ENCODE results near the gene OSBP2.

Gene OSBP2

GRCh38 chr22:30868663-30869385, 174.2 kb downstream of the OSBP2 start:
- DNase-seq (no peak), ATAC-seq (replicated peaks) (no peak)
- Mint-ChIP-seq H3K27me3 (no peaks in the 10 kb centered on the region), H3K4me1 (no peaks in the 10 kb centered on the region), H3K36me3 (no peaks in the 10 kb centered on the region), H3K4me3 (no peak overlapping the region), H3K27ac (no peak overlapping the region), H3K9me3 (no peaks in the 10 kb centered on the region)

- no peak for ATAC-seq (replicated peaks)
- no peaks in the 10 kb centered on the region for H3K4me1 Mint-ChIP-seq
- no peak for DNase-seq
- no peaks in the 10 kb centered on the region for H3K27me3 Mint-ChIP-seq
- H3K27ac Mint-ChIP-seq: no peak overlapping the region
- H3K36me3 Mint-ChIP-seq: no peaks in the 10 kb centered on the region
- no peak overlapping the region for H3K4me3 Mint-ChIP-seq
- no peaks in the 10 kb centered on the region for H3K9me3 Mint-ChIP-seq
Measured at GRCh38 chr22:30869667-30870395, 175.2 kb downstream of the OSBP2 start.

- H3K4me1 Mint-ChIP-seq: no peaks in the 10 kb centered on the region
- H3K27ac Mint-ChIP-seq: no peak overlapping the region
- DNase-seq: no peak
- ATAC-seq (replicated peaks): no peak
- no peaks in the 10 kb centered on the region for H3K27me3 Mint-ChIP-seq
- H3K4me3 Mint-ChIP-seq: no peak overlapping the region
- H3K36me3 Mint-ChIP-seq: no peaks in the 10 kb centered on the region
- no peaks in the 10 kb centered on the region for H3K9me3 Mint-ChIP-seq
Measured at GRCh38 chr22:30870451-30871345, 176.0 kb downstream of the OSBP2 start.

- ATAC-seq (replicated peaks) (no peak), DNase-seq (no peak)
- peaks cover 0 to under 1% of the 10 kb centered on the region in 2 donors for H3K4me1 Mint-ChIP-seq
- no peak overlapping the region for H3K27ac Mint-ChIP-seq
- no peak overlapping the region for H3K4me3 Mint-ChIP-seq
- H3K36me3 Mint-ChIP-seq: no peaks in the 10 kb centered on the region
- H3K9me3 Mint-ChIP-seq: no peaks in the 10 kb centered on the region
- no peaks in the 10 kb centered on the region for H3K27me3 Mint-ChIP-seq
Measured at GRCh38 chr22:30871391-30872284, 177.0 kb downstream of the OSBP2 start.

- H3K27ac Mint-ChIP-seq: no peak overlapping the region
- H3K27me3 Mint-ChIP-seq: no peaks in the 10 kb centered on the region
- H3K9me3 Mint-ChIP-seq: no peaks in the 10 kb centered on the region
- no peaks in the 10 kb centered on the region for H3K36me3 Mint-ChIP-seq
- DNase-seq: no peak
- H3K4me3 Mint-ChIP-seq: no peak overlapping the region
- no peak for ATAC-seq (replicated peaks)
- H3K4me1 Mint-ChIP-seq: peaks cover 4 to 8% of the 10 kb centered on the region in 2 donors
Measured at GRCh38 chr22:30872285-30873041, 177.8 kb downstream of the OSBP2 start.

GRCh38 chr22:30873086-30873650, 178.5 kb downstream of the OSBP2 start:
- Mint-ChIP-seq H3K36me3 (no peaks in the 10 kb centered on the region), H3K9me3 (no peaks in the 10 kb centered on the region), H3K27ac (no peak overlapping the region), H3K4me3 (no peak overlapping the region), H3K27me3 (no peaks in the 10 kb centered on the region), H3K4me1 (peaks cover 8% of the 10 kb centered on the region in 2 donors)
- no peak for ATAC-seq (replicated peaks)
- DNase-seq: no peak

GRCh38 chr22:30873661-30874060, 179.0 kb downstream of the OSBP2 start:
- Mint-ChIP-seq H3K27me3 (peaks cover 0 to 3% of the 10 kb centered on the region in 2 donors), H3K27ac (no peak overlapping the region), H3K9me3 (no peaks in the 10 kb centered on the region), H3K4me3 (no peak overlapping the region), H3K36me3 (no peaks in the 10 kb centered on the region), H3K4me1 (peaks cover 8% of the 10 kb centered on the region in 2 donors)
- DNase-seq: no peak
- ATAC-seq (replicated peaks): no peak

GRCh38 chr22:30874431-30875370, 180.0 kb downstream of the OSBP2 start:
- Mint-ChIP-seq H3K4me3 (no peak overlapping the region), H3K27ac (no peak overlapping the region), H3K27me3 (peaks cover 0 to 6% of the 10 kb centered on the region in 2 donors), H3K9me3 (no peaks in the 10 kb centered on the region), H3K4me1 (peaks cover 8% of the 10 kb centered on the region in 2 donors), H3K36me3 (no peaks in the 10 kb centered on the region)
- no peak for DNase-seq
- ATAC-seq (replicated peaks): no peak

- Mint-ChIP-seq H3K27ac (no peak overlapping the region), H3K4me3 (no peak overlapping the region), H3K27me3 (peaks cover 0 to 6% of the 10 kb centered on the region in 2 donors), H3K4me1 (peaks cover 8% of the 10 kb centered on the region in 2 donors), H3K36me3 (no peaks in the 10 kb centered on the region), H3K9me3 (no peaks in the 10 kb centered on the region)
- DNase-seq: no peak
- no peak for ATAC-seq (replicated peaks)
Measured at GRCh38 chr22:30875481-30876215, 181.0 kb downstream of the OSBP2 start.

GRCh38 chr22:30876221-30876751, 181.6 kb downstream of the OSBP2 start:
- Mint-ChIP-seq H3K36me3 (no peaks in the 10 kb centered on the region), H3K4me1 (peaks cover 8% of the 10 kb centered on the region in 2 donors), H3K27me3 (peaks cover 0 to 6% of the 10 kb centered on the region in 2 donors), H3K9me3 (no peaks in the 10 kb centered on the region), H3K27ac (no peak overlapping the region), H3K4me3 (no peak overlapping the region)
- DNase-seq (no peak), ATAC-seq (replicated peaks) (no peak)

GRCh38 chr22:30876915-30877553, 182.4 kb downstream of the OSBP2 start:
- Mint-ChIP-seq H3K4me1 (peaks cover 8% of the 10 kb centered on the region in 2 donors), H3K27me3 (peaks cover 0 to 6% of the 10 kb centered on the region in 2 donors), H3K27ac (no peak overlapping the region), H3K36me3 (no peaks in the 10 kb centered on the region), H3K4me3 (peak overlapping the region in 1 of 2 donors; percentile 5), H3K9me3 (no peaks in the 10 kb centered on the region)
- no peak for DNase-seq
- ATAC-seq (replicated peaks): peak; percentile 66 to 80
